Cardiac muscle cell (in vitro differentiated cells and primary cell): ENCODE results near the gene CHIC2. TPM values are rescaled to one million over a fixed set of nuclear protein-coding genes. Genes with fewer than 3 reads are reported as not detected.

ENCODE experiments used
- DNase-seq, 2 donors: peaks; one replicate each; pipeline versions ENCODE4 v3.0.0 to v3.0.0-alpha.2; 2010 to 2017; ENCODE audit warnings: low read depth in 1 of 2, low spot score in 1 of 2
- H3K27ac ChIP-seq: fragments of 200-600 bp; sonication (generic); 2 replicates; pipeline ENCODE4 v1.5.1; 2016
- H3K27me3 ChIP-seq: fragments of 200-600 bp; sonication (generic); 2 replicates; pipeline ENCODE4 v1.6.0; 2016; ENCODE audit warnings: control low read depth
- H3K36me3 ChIP-seq: fragments of 200-600 bp; sonication (generic); 2 replicates; pipeline ENCODE4 v1.5.1; 2016; ENCODE audit warnings: control low read depth
- H3K4me1 ChIP-seq: fragments of 200-600 bp; sonication (generic); 2 replicates; pipeline ENCODE4 v1.8.1; 2017; ENCODE audit warnings: low read depth, mild to moderate bottlenecking, mixed run types
- H3K4me3 ChIP-seq: fragments of 200-600 bp; sonication (generic); 2 replicates; pipeline ENCODE4 v1.5.1; 2016; ENCODE audit warnings: mild to moderate bottlenecking
- H3K9me3 ChIP-seq: fragments of 200-600 bp; sonication (generic); 2 replicates; pipeline ENCODE4 v1.5.1; 2017; ENCODE audit warnings: low read depth, mild to moderate bottlenecking, control low read depth
- polyA plus RNA-seq: library from polyadenylated mRNA; unstranded; fragments of >200 nt; fragmentation: Nextera tagmentation; extraction: Ambion mirVana; gene quantifications from 2 replicates; pipeline ENCODE4 v1.2.1, GENCODE V29; 2016
- total RNA-seq: library from RNA; depleted of rRNA; stranded (reverse); fragments of >200 nt; gene quantifications from 2 replicates; pipeline ENCODE4 v1.2.3, GENCODE V29; 2016
- TF ChIP-seq, protein P1 (sequence below): IDR thresholded peaks from 2 replicates; pipeline ENCODE4 v1.5.1; 2012; ENCODE audit warnings: low read depth, mild to moderate bottlenecking, low read length

Gene CHIC2
- total and polyA plus RNA-seq, 2 experiments from 2014 or later: 35.4 to 36.5 TPM

DNA sequence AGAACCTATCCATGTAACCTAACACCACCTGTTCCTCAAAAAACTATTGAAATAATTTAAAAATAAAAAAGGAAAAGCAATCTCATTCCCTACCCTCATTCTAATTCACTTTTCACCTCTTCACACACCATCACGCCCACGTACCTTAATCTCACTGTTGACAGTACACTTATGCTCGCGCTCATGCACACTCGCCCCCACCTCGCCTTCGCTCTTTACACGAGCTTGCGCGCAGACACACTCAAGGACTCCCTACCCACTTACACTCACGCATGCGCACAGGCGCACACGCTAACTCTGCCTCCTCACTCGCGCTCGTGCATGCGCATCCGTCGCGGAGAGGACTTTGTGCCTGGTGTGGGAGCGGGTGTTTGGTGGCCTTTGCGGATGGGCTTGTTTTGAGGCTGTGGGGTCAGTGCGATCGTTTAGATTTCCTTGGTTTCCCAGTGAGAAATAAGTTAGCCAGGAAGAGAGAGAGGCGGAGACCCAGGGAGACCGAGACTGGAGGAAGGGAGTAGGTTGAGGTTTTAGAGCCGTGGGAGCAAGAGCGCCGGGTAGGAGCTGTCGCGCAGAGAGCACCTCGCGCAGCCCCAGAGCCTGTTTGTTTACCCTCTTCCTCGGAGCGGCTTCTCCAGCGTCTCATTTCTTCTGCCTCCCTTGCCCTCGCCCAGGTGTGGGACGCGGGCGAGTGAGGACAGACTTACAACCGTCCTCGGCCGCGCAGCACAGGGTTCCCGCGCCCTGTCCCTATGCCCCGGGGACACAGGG is 27.4 kb upstream of the CHIC2 start:
- TF ChIP-seq, protein P1, sequence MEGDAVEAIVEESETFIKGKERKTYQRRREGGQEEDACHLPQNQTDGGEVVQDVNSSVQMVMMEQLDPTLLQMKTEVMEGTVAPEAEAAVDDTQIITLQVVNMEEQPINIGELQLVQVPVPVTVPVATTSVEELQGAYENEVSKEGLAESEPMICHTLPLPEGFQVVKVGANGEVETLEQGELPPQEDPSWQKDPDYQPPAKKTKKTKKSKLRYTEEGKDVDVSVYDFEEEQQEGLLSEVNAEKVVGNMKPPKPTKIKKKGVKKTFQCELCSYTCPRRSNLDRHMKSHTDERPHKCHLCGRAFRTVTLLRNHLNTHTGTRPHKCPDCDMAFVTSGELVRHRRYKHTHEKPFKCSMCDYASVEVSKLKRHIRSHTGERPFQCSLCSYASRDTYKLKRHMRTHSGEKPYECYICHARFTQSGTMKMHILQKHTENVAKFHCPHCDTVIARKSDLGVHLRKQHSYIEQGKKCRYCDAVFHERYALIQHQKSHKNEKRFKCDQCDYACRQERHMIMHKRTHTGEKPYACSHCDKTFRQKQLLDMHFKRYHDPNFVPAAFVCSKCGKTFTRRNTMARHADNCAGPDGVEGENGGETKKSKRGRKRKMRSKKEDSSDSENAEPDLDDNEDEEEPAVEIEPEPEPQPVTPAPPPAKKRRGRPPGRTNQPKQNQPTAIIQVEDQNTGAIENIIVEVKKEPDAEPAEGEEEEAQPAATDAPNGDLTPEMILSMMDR: no peak
- no peaks in the 10 kb centered on the region for H3K36me3 ChIP-seq
- no peak overlapping the region for H3K27ac ChIP-seq
- peak overlapping the region; percentile 39 for H3K4me3 ChIP-seq
- no peaks in the 10 kb centered on the region for H3K4me1 ChIP-seq
- peak; percentile 66 to 77 for DNase-seq
- H3K9me3 ChIP-seq: no peaks in the 10 kb centered on the region
- peaks cover 65% of the 10 kb centered on the region for H3K27me3 ChIP-seq

DNA sequence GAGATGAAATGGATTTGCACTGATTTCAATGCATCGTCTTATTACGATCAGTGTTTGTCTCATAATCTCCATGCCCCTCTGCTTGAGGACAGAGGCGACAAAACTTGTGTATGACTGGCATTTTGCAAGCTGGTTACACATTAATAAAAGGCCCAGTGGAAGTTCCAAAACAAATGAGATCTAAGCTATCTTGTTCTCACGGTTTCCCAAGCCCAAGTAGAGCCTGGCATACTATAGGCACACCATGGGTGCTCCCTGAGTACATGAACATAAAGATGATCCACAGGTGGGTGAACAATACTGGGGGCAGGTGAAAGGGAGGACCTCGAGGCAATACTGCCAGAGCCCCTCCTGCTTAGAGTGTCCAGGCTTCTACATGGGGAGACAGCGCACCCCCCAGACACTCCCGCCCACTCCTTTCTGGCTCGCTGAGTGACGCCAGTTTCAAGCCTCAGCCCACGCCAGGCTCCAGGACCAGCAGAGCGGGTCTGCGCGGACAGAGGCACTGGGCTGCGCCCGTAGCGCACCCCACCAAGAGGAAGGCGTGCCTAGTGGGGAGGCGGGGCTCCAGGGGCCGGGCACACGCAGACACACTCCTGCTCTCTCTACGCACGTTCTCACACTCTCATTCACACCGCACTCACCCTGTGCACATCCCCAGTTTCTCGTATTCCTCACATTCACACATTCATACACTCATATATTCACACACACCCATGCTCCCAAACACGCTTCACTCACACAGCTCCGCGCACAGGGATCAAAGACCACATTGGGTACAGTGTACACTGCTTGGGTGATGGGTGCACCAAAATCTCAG is 26.6 kb upstream of the CHIC2 start:
- Histone ChIP-seq H3K27me3 (peaks cover 57% of the 10 kb centered on the region), H3K27ac (no peak overlapping the region), H3K4me1 (no peaks in the 10 kb centered on the region), H3K9me3 (no peaks in the 10 kb centered on the region), H3K36me3 (no peaks in the 10 kb centered on the region), H3K4me3 (peak overlapping the region; percentile 39)
- TF ChIP-seq, protein P1: no peak
- DNase-seq: peak in 1 of 2 donors; percentile 37

DNA sequence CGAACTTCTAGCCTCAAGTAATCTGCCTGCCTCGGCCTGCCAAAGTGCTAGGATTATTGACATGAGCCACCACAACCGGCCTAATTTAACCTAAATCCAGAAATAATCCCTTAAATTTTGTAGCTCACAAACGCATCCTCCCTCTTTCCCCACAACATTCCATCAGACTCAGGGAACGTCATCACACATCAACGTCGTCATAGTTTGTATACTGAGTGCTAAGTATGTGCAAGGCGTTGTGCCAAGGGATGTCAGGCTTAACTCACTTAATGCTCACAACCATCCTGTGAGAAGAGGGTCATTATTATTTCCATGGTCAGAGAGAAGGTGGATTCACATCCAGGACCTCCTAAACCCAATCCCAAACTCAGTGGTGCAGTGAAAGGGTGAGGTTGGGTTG is 26.0 kb upstream of the CHIC2 start:
- Histone ChIP-seq H3K27me3 (peaks cover 51% of the 10 kb centered on the region), H3K9me3 (no peaks in the 10 kb centered on the region), H3K4me3 (no peak overlapping the region), H3K4me1 (no peaks in the 10 kb centered on the region), H3K36me3 (no peaks in the 10 kb centered on the region), H3K27ac (no peak overlapping the region)
- TF ChIP-seq, protein P1: no peak
- DNase-seq: no peak

DNA sequence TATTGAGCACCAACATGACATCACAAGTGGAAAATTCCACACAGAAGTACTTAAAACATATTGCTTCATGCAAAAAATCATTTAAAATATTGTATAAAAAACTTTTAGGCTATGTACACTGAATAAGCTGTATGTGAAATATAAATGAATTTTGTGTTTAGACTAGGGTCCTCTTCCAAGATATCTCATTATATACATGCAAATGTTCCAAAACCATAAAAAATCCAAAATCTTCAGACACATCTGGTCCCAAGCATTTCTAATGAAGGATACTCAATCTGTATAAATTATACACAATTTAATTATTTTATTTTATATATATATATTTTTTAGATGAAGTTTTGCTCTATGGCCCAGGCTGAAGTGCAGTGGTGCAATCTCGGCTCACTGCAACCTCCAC is 25.5 kb upstream of the CHIC2 start:
- H3K4me3 ChIP-seq: no peak overlapping the region
- H3K27me3 ChIP-seq: peaks cover 45% of the 10 kb centered on the region
- no peaks in the 10 kb centered on the region for H3K9me3 ChIP-seq
- TF ChIP-seq, protein P1: no peak
- H3K27ac ChIP-seq: no peak overlapping the region
- H3K4me1 ChIP-seq: no peaks in the 10 kb centered on the region
- DNase-seq: no peak
- no peaks in the 10 kb centered on the region for H3K36me3 ChIP-seq

DNA sequence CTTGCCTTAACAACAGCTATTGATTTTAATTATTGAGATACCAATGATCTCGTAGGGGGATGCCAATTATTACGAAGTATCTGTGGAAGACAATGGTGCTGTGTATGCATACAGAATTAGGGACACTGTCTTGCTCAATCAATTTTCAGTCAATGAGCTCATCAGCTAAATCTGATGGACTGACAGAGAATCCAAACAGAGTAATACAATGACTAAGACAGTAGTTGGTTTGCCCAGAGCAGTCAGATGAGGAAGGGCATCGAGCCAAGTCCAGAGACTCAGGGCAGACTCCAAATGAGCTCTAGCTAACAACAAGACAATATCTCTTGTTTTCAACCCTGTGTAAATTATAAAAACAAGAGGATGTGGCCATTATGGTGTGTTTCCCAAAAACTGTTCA is 20.9 kb upstream of the CHIC2 start:
- H3K27ac ChIP-seq: no peak overlapping the region
- TF ChIP-seq, protein P1: no peak

More for the DNA sequence above, 20.9 kb upstream of the CHIC2 start:
- Histone ChIP-seq H3K9me3 (no peaks in the 10 kb centered on the region), H3K4me3 (no peak overlapping the region), H3K27me3 (peaks cover 4% of the 10 kb centered on the region), H3K4me1 (no peaks in the 10 kb centered on the region), H3K36me3 (no peaks in the 10 kb centered on the region)
- peak in 1 of 2 donors; percentile 80 for DNase-seq
